Neural cell (in vitro differentiated cells): Measurements from ENCODE around the gene DLGAP4.

Experiments
- CTCF ChIP-seq: fragments of 450-650 bp; IDR thresholded peaks from 2 replicates; pipeline ENCODE4 v1.5.1; 2014; ENCODE audit warnings: antibody characterized with exemption, mild to moderate bottlenecking, moderate library complexity; ENCODE audit not compliant: poor library complexity, severe bottlenecking
- EP300 ChIP-seq: fragments of 450-650 bp; conservative IDR thresholded peaks from 2 replicates; pipeline ENCODE4 v1.6.1; 2014; ENCODE audit warnings: antibody characterized with exemption, mild to moderate bottlenecking, moderate library complexity; ENCODE audit not compliant: poor library complexity, severe bottlenecking
- EZH2 ChIP-seq: fragments of 200-600, 300-800 bp; shearing (Covaris generic), sonication (generic); IDR thresholded peaks from 2 replicates; pipeline ENCODE4 v1.6.1; 2014; ENCODE audit warnings: antibody characterized with exemption, low read length, borderline replicate concordance, mild to moderate bottlenecking; ENCODE audit not compliant: insufficient read depth, poor library complexity, severe bottlenecking
- POLR2AphosphoS5 ChIP-seq: IDR thresholded peaks from 2 replicates; pipeline ENCODE4 v1.6.1; 2012
- TAF1 ChIP-seq: IDR thresholded peaks from 2 replicates; pipeline ENCODE4 v1.6.1; 2012; ENCODE audit warnings: low read depth
- TF ChIP-seq, protein P1 (sequence below): IDR thresholded peaks from 2 replicates; pipeline ENCODE4 v1.6.1; 2012; ENCODE audit warnings: borderline replicate concordance

DNA sequence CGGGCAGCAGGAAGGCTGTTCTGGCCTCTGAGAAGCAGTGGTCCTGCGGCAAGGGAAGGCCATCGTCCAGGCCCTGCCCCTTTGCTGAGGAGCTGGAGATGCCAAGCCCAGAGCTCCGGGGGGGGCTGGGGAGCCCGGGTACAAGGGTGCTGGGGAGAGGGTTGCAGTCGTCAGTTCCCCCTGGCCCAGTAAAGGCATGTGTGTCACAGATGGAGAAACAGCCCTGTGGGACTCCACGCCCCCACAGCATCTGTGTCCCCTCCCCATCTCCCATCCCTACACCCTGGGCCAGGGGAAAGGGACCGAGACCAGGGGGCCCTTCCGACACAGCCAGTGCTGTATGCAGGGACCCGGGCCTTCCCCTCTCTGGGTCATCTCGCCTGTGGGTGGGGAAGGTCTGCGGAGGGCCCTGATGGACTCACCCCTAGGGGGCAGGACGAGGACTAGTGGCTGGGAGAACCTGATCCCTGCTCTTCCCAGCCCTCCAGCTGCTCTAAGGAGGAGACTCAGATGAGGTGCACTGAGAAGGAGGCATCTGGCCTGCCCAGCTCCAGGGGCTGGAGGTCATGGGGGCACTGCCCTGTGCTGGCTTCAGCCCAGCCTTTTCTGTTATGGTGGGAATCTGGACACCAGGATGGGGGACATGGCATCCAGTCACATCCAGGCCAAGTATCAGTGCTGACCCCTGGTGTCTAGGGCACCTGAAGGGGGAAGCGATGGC is 235.8 kb downstream of the DLGAP4 start:
- TF ChIP-seq CTCF, result no peak
- TF ChIP-seq EZH2, result no peak
- no peak for TF ChIP-seq TAF1
- no peak for TF ChIP-seq POLR2AphosphoS5
- TF ChIP-seq EP300, result no peak
- TF ChIP-seq, protein P1, sequence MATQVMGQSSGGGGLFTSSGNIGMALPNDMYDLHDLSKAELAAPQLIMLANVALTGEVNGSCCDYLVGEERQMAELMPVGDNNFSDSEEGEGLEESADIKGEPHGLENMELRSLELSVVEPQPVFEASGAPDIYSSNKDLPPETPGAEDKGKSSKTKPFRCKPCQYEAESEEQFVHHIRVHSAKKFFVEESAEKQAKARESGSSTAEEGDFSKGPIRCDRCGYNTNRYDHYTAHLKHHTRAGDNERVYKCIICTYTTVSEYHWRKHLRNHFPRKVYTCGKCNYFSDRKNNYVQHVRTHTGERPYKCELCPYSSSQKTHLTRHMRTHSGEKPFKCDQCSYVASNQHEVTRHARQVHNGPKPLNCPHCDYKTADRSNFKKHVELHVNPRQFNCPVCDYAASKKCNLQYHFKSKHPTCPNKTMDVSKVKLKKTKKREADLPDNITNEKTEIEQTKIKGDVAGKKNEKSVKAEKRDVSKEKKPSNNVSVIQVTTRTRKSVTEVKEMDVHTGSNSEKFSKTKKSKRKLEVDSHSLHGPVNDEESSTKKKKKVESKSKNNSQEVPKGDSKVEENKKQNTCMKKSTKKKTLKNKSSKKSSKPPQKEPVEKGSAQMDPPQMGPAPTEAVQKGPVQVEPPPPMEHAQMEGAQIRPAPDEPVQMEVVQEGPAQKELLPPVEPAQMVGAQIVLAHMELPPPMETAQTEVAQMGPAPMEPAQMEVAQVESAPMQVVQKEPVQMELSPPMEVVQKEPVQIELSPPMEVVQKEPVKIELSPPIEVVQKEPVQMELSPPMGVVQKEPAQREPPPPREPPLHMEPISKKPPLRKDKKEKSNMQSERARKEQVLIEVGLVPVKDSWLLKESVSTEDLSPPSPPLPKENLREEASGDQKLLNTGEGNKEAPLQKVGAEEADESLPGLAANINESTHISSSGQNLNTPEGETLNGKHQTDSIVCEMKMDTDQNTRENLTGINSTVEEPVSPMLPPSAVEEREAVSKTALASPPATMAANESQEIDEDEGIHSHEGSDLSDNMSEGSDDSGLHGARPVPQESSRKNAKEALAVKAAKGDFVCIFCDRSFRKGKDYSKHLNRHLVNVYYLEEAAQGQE, result no peak
